Kidney tubule cell (primary cell): ENCODE results near the gene STRBP.
"Not testable (repeated sequence)": the region's sequence is repeated elsewhere in the genome, so short reads cannot be mapped to it uniquely, and the experiment has no call there.

ENCODE experiments used
- DNase-seq: peaks from one replicate; pipeline ENCODE4 v3.0.0-alpha.2; 2018; ENCODE audit warnings: low spot score

STRBP gene

DNA sequence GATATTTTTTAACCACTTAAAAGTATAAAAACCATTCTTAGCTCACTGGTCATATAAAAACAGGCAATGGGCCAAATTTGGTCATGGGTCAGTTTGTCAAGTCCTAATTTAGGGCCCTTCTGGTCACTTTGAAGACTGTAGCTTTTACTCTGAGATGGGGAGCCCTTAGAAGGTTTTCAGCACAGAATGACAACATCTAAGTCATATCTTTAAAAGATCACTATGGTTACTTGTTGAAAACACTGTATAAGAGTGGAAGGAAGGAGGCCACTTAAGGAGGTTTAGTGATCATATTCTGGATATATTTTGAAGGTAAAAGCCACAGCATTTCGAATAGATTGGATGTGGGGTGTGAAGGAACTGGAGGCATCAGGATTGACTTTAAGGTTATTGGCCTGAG, 76.7 kb downstream of the STRBP start:
- no peak for DNase-seq

DNA sequence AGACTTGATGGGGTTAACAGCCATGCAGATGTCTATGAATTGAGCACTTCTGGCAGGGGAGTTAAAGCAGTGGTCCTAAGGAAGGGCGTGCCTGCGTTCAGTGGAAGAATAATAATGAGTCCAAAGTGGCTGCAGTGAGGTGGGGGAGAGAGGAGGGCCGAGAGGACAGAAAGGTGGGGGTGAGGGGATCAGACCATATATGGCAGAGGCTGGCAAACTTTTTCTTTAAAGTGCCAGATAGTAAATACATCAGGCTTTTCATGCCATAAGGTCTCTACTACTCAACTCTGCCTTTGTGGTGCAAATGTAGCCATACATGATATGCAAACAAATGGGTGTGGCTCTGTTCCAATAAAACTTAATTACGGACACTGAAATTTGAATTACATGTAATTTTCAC, 77.1 kb downstream of the STRBP start:
- no peak for DNase-seq

DNA sequence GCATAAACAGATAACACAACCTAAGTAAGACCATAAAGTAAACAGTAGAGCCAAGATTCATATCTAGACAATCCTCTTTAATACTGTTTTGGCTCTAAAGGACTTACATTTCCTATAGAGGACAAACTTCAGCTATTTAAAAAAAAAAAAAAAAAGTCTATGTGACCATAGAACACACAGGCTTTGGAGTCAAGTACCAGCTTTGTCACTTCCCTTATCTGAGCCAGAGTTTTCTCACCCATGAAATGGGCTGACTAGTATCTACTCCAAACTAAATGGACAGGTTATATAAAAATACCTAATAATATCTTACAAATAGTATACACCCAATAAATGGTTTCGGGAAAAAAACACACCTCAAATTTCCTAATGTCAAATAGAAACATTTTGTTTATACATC, 81.3 kb downstream of the STRBP start:
- DNase-seq: no peak

DNA sequence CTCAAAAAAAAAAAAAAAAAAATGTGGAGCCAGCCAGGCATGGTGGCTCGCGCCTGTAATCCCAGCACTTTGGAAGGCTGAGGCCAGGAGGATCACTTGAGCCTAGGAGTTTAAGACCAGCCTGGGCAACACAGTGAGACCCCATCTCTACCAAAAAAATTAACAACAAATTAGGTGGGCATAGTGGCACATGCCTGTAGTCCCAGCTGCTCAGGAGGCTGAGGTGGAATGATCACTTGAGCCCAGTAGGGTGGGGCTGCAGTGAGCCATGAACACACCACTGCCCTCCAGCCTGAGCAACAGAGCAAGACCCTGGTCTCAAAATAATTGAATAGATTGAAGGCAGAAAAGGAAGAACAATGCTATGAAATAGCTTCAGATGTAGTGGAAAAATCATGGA, 82.4 kb downstream of the STRBP start:
- not testable (repeated sequence) for DNase-seq

DNA sequence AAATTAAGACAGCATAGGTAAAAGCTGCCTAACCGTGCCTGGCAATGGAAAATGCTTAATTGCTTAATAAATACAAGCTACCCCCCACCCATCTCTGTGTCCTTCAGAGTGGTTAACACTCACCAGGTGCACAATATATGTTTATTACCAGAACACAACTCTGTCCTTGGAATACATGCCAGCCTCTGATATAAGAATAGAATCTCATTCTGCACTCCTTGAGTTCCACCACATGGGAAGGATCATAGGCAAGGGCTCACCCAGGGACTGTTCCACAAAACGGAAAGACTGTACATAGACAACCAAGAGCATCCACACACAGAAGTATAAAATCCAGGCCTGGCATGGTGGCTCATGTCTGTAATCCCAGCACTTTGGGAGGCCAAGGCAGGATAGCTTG, 91.4 kb downstream of the STRBP start:
- no peak for DNase-seq

DNA sequence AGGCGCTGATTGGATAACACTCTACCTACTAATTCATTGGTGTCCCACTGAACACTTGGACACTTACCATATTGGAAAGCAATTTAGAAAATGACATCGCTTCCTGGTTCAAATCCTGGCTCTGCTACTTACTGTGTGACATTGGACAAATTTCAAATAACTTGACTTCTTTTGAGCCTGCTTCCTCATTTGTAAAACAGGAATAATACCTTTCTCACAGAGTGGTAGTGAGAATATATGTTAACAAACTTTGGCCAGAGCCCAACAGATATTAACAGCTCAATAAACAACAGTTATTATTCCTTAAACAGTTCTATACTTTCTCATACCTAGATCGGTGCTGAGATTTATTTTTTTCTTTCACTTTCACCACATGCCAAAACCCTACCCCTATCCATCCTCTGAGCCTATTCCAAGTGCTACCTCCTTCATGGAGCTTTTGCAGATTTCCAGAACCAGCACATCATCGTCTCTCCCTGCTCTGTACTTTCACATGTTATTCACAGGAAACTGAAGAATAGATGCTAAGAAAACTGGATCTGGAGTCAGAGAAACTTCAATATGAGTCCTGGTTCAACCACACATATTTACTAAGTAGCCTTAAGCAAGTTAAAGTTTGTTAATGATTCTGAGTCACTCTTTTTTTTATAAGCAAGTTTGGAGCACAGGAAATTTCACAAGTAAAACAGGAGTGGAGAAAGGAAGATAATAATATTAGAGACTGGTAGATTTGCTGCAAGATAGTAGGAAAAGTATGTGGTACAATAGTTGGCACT, 92.3 kb downstream of the STRBP start:
- peak; percentile 27 for DNase-seq

DNA sequence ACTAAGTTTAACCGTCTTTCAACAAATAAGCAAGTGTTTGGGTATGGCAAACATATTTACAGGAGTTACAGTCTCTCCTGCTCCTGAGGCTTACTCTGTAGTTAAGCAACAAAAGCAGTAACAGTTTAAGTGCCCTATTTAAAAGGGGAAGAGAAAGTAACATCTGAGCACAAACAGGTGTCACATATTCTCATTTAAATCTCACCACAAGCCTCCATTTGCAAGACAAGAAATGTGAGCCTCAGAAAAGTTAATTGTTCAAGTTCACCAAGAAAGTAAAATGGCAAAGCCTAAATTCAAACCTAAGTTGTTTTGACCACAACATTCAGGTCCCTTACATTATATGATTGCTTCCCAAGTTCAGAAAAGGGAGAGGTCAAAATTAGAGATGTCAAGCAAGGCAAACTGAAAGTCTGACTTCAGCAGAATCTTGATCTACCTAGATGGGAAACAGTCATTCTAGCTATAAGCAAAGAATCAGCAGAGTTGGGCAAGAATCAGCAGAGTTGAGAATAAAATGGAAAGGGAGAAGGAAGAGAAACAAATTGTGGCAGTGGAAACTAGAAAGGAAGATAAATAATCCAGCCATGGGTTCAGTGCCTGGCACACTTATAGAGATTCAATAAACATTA, 93.4 kb downstream of the STRBP start:
- no peak for DNase-seq

DNA sequence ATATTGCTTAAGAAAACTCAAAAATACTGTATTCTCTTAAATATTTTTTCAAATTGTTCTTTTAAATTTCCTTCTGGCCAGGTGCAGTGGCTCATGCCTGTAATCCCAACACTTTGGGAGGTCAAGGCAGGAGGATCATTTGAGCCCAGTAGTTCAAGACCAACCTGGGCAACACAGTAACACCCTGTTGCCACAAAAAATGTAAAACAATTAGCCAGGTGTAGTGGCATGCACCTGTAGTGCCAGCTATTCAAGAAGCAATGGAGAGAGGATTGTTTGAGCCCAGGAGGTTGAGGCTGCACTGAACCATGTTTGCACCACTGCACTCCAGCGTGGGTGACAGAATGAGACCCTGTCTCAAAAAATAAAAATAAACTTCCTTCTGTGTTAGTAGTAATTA, 94.3 kb downstream of the STRBP start:
- DNase-seq: no peak

DNA sequence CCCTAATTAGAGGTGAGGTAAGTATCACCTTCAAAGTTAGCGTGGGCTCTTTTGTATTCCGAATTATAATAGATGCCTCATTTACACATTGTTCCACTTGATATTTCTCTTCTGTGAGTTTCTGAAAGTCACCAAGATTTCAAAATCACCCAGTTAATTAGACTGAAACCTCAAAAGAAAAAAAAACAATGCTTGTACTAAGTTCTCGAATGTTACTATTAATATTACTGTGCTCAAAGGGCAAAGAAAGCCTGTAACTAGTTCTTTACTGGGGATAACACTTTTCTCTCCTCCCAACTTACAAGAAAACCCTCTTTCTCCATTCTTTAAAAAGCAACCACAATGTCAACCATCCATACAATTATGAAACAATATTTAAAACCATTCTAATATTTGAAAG, 98.5 kb downstream of the STRBP start:
- DNase-seq: no peak

DNA sequence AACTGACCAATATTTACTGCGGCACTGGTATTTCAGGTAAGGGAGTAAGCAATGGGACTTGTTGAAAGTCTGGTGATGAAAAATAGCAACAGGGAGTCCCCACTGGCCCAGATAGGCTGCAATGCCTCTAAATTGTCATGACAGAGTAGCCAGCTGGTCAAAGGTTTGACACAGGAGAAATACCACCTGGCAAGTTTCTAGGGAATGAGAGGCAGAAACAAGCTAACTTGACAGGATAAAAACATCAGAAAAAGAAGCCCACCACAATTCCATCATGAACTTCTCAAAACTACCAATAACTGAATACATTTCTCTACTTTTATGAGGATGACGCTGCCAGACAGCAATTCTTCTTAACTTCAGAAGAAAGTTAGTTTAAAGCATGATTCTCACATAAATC, 99.8 kb downstream of the STRBP start:
- no peak for DNase-seq

DNA sequence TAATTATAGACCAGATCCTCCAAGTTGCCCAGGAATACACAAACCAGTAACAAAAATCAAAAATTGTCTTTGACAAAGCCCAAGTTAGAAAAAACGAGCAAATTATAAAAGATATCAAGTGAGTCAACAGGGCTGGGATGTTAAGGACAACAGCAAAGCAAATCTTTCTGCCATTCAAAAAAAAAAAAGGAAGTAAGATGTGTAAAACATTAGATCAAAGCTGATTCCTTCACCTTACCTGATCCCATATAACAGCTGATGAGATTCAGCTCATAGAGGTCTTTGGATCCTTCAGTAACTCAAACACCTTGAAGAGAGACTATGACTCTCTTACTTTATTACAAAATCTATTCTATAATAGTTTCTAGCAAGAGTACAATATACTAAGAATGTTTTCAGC, 100.9 kb downstream of the STRBP start:
- no peak for DNase-seq

DNA sequence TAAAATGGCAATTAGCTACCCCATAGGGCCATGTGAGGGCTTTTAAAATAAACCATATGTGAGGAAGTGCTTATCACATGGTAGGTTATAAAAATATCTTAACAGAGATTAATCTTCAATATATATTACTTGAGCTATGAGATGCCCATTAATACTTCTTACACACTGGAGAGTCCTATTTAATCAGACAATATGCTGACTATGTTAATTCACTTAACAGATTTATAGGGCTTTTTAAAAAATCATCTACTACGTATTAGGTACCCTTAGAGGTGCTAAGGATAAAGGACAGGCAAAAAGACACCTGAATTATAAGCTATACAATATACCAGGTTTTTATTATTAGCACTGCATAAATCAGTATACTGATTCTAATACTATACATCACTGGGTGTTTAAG, 102.6 kb downstream of the STRBP start:
- DNase-seq: no peak

DNA sequence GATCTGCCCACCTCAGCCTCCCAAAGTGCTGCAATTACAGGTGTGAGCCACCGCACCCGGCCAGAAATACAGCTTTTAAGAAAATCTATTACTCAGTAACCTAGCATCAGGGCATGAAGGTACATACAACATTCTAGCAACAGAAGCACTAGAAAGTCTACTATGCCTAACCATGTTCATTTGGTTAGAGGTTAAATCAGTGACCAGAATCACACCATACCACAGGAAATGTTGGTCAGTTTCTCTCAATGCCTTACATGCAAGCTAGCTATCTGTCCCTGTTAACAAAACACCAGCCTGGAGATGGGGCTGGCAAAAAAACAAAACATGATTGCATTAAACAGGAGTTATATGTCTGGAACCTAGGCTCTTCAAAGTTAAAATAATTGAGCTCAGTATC, 104.1 kb downstream of the STRBP start:
- no peak for DNase-seq

DNA sequence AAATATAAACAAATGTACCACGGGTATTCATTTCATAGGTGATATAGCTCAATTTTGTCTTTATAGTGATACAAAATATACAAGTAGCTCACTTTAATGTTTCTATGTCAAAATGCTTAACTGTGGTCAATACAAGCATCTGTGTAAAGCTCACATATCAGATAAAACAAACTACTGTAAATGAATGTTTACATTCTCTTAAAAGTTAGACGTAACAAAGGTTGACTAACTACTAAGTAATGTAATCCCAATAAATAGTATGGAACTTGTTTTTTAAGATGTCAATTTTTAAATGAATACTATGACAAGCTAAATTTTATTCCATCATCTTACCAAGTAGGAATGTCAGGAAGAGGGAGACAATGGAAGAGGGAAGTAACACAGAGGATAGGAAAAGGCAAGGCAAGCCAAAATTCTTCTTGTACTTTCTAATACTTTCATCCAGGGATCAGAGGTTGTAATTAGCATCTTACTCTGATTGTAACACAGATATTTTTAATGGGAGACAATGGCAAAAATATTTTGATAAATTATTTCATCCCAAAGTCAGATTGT, 105.5 kb downstream of the STRBP start:
- no peak for DNase-seq

DNA sequence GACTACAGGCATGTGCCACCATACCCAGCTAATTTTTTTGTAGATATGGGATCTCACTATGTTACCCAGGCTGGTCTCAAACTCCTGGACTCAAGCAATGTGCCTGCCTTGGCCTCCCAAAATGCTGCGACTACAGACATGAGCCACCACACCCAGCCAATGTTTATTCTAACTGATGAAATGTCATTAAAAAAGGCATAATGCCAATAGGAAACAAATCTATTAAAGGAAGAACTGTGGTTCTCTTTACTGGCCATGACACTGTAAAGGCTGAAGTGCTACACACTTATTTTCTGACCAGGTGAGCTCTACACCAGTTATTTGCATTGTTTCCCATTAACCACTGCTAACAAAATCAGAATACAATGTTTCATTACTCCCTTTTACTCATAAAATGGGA, 106.0 kb downstream of the STRBP start:
- DNase-seq: no peak

DNA sequence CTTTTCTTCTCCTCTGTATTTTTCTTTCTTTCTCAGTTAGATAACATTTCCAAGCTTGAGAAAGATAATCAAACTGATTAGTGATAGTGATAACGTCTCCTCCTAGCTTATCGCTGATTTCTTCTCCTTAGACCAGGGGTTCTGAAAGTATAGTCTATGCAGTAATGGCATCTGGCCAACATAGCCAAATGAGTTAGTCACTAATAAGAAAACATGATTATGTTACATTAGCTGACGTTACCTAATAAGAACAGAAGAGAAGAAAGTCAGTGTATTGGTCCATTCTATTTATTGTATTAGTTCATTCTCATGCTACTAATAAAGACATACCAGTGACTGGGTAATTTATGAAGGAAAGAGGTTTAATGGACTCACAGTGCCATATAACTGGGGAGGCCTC, 111.2 kb downstream of the STRBP start:
- DNase-seq: no peak

DNA sequence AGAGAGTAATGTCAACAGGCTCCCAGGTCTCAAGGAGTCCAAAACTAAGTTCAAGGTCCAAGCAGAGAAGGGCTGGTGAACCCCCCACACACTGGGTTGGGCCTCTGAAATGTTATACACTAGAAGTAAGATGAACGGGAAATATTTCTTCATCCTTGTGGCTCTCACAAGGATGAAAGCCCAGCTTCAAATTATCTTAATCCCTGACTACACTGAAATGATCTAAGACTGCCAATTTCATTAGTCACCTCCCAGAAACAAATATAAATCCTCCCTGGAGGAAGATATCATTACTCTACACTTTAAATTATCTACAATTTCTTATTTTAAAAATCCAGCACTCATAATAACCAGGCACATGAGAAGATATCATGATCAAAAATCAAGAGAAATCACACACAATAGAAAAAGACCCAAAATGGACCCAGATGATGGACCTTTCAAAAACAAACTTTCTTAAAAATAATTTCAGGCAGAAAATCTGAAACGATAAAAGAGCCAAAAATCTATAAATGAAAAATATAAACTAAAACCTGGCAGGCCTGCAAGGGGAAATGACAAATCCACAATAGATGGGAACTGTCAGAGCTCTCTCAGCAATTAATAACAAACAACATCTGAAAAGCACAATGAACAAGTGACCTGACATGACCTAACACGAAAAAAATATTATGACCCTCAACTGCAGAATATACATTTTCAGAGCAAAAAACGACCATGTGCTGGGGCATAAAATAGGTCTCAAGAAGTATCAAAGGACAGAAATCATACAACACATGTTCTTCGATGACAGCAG, 117.5 kb downstream of the STRBP start:
- no peak for DNase-seq

DNA sequence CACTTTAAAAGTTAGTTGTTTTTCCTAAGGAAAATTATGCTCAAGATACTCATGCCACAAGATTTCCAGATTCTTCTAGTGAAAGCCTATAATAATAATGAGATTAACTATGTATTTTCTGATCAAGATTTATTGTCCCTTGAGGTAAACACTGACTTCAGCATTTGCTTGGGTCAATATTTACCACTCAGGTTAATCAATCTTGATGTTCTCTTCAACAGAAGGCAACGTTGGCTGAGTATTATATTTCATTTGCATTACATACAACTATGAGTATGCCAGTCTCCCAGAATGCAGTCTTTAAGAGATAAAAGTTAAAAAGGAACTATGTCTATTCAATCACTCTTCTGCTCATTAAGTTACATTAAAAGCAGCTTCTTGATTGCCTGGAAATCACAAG, 119.3 kb downstream of the STRBP start:
- DNase-seq: no peak

DNA sequence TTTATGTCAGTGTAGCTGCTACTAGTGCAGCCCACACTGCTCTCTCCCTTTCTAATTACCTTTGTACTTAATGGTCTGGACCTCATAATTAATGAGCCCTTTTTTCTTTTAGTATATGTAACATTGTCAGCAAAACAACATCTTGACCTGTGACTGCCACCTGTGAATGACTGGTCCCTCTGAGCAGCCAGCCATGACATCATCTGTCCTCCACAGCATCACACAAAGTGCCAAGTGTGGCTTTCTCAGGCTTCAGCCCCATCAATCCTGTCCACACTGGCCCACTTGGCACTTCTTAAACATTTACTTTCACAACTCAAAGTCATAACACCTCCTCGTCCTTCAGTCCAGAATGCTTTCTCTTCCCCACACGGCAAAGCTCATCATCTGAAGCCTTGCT, 130.2 kb downstream of the STRBP start:
- DNase-seq: no peak

DNA sequence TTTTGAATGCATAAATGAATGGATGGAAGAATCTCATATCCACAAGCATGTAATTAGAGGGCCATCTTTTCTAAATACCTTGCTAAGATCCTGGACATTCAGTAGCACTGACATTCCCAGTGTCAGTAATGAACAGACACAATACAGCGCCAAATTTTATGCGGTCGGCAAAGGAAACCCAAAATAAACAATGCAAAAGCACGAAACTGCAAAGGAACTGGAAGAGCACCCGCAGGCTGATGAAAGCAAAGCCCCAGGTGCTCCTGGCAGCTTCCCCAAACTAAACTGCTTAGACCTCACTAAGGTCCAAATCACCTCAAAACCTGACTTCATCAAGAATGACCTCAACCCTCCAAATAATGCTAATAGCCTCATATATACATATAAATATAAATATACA, 133.0 kb downstream of the STRBP start:
- DNase-seq: no peak

DNA sequence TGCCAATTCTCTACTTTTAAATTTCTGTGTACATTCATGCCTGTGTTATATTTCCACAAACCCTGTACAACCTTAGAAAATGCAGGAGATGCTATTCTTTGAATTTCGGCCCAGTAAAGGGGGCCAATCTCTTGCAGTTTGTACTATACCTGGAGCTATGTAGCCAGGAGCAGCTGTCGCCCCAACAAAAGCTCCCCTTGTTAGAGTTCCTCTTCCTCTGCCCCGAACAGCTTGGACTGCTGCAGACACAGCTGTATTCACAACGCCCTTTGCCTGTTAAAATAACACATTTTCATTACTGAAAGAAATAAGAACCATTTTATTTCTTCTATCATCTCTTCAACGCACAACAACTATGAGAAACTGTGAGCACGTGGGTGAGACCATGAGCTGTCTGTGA, 135.7 kb downstream of the STRBP start:
- DNase-seq: no peak

DNA sequence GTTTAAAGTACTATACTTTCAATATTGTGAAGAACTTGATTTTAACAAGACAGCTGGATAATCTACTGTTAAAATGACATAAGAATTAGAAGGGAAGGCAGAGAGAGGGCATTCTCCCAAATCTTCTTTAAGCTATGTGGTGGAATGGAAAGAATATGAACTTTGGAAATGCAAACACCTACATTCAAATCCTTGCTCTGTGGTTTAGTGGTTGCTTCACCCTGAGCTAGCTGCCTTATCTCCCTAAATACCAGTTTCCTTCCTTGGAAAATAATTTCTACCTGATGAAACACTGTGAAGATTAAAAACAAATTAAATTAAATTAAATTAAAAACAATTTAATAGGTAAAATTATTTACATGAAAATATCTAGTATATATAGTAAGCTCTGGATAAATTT, 136.4 kb downstream of the STRBP start:
- no peak for DNase-seq

DNA sequence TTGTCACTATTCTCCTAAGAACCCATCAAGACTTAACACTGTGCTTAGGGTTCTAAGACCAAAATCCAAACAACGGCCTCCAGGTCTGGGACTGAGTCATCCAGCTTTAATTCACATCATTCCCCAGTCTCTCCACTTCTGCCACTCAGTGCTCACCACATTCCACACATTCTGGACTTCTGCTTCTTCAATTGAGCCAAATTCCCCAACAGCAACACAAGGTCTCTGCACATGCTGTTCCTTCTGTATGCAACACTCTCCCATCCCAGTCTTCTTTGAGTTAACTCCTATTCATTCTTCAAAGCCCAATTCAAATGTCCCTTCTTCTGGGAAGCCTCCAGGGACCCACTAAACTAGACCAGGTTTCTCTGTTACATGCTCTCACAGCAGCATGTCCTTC, 137.1 kb downstream of the STRBP start:
- peak; percentile 67 for DNase-seq
